Right kidney (tissue), 9 donors: Measurements from ENCODE around the gene METTL5.
"Not testable (repeated sequence)": the region's sequence is repeated elsewhere in the genome, so short reads cannot be mapped to it uniquely, and the experiment has no call there.

Experiments used
- DNase-seq: peaks from one replicate; pipeline ENCODE4 v3.0.0-alpha.2; 2016
- long read RNA-seq, 8 donors: transcript quantifications; one replicate each; lab custom pipeline, GENCODE V29; 2026

The METTL5 gene
- long read RNA-seq, donor 1, transcript METTL5-203 (8 exons, 800 nt): minor isoform, 17 of 47 reads
- long read RNA-seq, donor 1, transcript METTL5-206 (8 exons, 880 nt): minor isoform, 11 of 47 reads
- long read RNA-seq, donor 1, transcript METTL5-201 (7 exons, 1,010 nt): major isoform, 18 of 47 reads
- long read RNA-seq, donor 1, partial matches to known transcripts: 0 of 47 reads
- long read RNA-seq, donor 1, other reads (novel, unspliced or antisense): 0 of 47 reads
- long read RNA-seq, donor 2, transcript METTL5-206 (8 exons, 880 nt): minor isoform, 5 of 315 reads
- long read RNA-seq, donor 2, transcript METTL5-203 (8 exons, 800 nt): minor isoform, 8 of 315 reads
- long read RNA-seq, donor 2, transcript METTL5-201 (7 exons, 1,010 nt): major isoform, 11 of 315 reads
- long read RNA-seq, donor 2, partial matches to known transcripts: 274 of 315 reads
- long read RNA-seq, donor 2, other reads (novel, unspliced or antisense): 13 of 315 reads
- long read RNA-seq, donor 3, transcript METTL5-206 (8 exons, 880 nt): major isoform, 7 of 11 reads
- long read RNA-seq, donor 3, partial matches to known transcripts: 0 of 11 reads
- long read RNA-seq, donor 3, other reads (novel, unspliced or antisense): 0 of 11 reads
- long read RNA-seq, donor 4, transcript METTL5-206 (8 exons, 880 nt): major isoform, 9 of 24 reads
- long read RNA-seq, donor 4, transcript METTL5-203 (8 exons, 800 nt): minor isoform, 6 of 24 reads
- long read RNA-seq, donor 4, transcript METTL5-201 (7 exons, 1,010 nt): minor isoform, 8 of 24 reads
- long read RNA-seq, donor 4, partial matches to known transcripts: 0 of 24 reads
- long read RNA-seq, donor 4, other reads (novel, unspliced or antisense): 0 of 24 reads
- long read RNA-seq, donor 5, transcript METTL5-206 (8 exons, 880 nt): major isoform, 20 of 33 reads
- long read RNA-seq, donor 5, transcript METTL5-201 (7 exons, 1,010 nt): minor isoform, 9 of 33 reads
- long read RNA-seq, donor 5, partial matches to known transcripts: 0 of 33 reads
- long read RNA-seq, donor 5, other reads (novel, unspliced or antisense): 0 of 33 reads
- long read RNA-seq, donor 6, transcript METTL5-201 (7 exons, 1,010 nt): minor isoform, 9 of 41 reads
- long read RNA-seq, donor 6, transcript METTL5-203 (8 exons, 800 nt): major isoform, 19 of 41 reads
- long read RNA-seq, donor 6, transcript METTL5-206 (8 exons, 880 nt): minor isoform, 11 of 41 reads
- long read RNA-seq, donor 6, partial matches to known transcripts: 0 of 41 reads
- long read RNA-seq, donor 6, other reads (novel, unspliced or antisense): 0 of 41 reads
- long read RNA-seq, donor 7, transcript METTL5-201 (7 exons, 1,010 nt): minor isoform, 16 of 47 reads
- long read RNA-seq, donor 7, transcript METTL5-203 (8 exons, 800 nt): major isoform, 17 of 47 reads
- long read RNA-seq, donor 7, transcript METTL5-206 (8 exons, 880 nt): minor isoform, 14 of 47 reads
- long read RNA-seq, donor 7, partial matches to known transcripts: 0 of 47 reads
- long read RNA-seq, donor 7, other reads (novel, unspliced or antisense): 0 of 47 reads
- long read RNA-seq, donor 8, transcript METTL5-201 (7 exons, 1,010 nt): minor isoform, 11 of 674 reads
- long read RNA-seq, donor 8, transcript METTL5-203 (8 exons, 800 nt): minor isoform, 8 of 674 reads
- long read RNA-seq, donor 8, transcript METTL5-206 (8 exons, 880 nt): major isoform, 14 of 674 reads
- long read RNA-seq, donor 8, partial matches to known transcripts: 517 of 674 reads
- long read RNA-seq, donor 8, other reads (novel, unspliced or antisense): 123 of 674 reads

DNA sequence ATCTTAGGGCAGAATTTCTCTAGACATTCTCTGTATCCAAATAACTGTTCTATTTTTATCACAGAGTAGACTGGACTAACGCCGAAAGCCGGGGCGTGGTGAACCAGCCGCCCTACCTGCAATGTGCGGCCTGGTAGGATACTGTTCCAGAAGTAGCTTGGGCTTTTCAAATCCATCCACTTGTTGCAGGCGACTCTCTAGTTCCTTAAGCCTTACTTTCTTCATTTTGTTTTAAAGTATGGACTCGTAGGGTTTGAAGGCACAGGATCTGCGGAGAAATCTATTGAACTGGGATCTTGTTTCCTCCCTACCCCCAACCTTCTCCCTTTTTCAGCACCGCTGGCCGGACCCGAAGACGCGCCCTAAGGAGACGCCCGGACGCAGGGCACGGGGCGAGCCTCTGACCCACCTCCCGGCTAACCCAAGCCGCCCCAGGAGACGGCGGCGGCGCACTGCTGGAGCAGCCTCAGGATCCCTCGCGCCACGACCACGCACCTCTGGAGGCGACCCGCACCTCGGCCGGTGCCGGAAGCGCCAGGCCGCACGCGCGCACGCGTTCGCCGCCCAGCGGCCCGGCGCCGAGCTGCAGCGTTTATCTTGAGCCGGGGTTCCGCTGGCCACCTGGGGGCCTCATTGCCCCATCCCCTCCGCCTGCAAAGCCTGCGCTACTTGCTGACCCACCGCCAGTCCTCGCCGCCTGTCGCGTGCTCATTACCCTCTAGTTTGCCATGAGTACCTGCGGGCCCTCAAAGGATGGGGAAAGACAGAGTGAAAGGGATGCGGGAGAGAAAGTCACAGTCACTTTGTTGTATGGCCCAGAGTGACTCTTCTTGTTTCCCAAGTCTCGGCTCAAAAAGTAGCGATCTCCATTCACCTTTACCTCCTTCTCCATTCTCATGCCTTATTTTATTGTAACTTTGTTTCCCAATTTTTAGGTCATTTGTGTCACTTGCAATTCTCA lies at the start of gene METTL5:
TSS of gene METTL5 (minus strand) at position 533 of the 961 bp plus-strand sequence. CDS start at position 225, 308 bp downstream.
- DNase-seq: peak; percentile 93

DNA sequence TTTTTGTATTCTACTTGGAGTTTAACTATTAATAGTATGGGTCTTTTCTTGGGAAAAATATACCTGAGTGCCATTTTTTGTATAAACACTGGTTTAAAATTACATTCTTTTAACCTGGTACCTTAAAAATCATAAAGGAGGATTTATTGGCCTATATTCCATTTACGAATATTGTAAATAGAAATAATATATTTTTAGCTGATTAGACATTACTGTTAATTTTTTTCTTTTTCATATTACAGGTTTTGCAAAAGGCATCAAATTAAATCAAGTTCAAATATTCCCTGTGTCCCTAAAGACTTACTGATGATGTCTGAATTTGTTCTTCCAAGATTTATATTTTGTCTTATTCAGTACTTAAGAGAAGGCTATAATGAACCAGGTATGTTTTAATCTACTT lies 47.3 kb upstream of the METTL5 start:
- no peak for DNase-seq

DNA sequence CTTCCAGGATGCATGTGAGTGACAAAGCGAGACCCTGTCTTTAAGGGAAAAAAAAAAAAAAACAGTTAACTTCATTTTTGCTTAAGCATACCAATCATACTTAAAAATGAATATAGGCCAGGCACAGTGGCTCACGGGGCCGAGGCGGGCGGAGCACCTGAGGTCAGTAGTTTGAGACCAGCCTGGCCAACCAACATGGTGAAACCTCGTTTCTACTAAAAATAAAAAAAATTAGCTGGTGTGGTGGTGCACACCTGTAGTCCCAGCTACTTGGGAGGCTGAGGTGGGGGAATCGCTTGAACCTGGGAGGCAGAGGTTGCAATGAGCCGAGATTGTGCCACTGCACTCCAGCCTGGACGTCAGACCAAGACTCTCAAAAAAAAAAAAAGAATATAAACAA lies 46.7 kb upstream of the METTL5 start:
- DNase-seq: not testable (repeated sequence)

DNA sequence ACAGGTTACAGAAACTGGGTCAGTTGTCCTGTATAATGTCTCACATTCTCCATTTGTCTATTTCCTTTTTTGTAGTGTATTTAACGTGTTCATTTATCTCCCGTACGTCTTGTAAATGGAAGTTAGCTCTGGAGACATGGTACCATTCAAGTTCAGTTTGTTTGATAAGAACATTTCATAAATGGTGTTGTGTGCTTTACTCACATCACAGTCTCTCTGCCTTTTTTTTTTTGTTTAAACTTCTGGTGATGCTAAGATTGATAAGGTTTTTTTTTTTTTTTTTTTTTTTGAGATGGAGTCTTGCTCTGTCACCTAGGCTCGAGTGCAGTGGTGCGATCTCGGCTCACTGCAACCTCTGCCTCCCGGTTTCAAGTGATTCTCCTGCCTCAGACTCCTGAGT lies 44.2 kb upstream of the METTL5 start:
- DNase-seq: no peak

DNA sequence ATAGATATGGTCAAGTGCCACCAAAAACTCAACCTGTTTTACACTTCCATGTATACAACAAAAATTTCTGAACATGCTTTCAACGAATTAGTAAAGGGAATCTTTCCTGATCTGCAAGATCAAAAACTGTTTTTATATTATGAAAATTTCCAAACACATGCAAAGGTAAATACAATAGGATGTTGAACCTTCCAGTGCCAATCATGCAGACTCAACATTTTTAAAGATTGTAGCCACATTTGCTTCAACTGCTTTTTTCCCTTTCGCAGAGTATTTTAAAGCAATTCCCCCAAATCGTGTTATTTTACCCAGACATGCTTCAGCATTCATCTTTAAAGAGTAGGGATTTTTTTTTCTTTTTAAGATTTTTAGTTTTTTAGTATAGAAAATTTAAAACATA lies 42.9 kb upstream of the METTL5 start:
- no peak for DNase-seq

DNA sequence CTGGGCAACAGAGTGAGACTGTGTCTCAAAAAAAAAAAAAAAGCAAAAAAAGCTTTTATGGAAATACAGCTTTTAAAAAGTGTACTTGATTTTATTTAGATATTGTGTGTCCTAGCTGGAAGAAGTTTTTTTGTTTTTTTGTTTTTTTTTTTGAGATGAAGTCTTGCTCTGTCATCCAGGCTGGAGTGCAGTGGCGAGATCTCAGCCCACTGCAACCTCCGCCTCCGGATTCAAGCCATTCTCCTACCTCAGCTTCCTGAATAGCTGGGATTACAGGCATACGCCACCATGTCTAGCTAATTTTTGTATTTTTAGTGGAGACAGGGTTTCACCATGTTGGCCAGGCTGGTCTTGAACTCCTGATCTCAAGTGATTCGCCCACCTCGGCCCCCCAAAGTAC lies 41.5 kb upstream of the METTL5 start:
- DNase-seq: not testable (repeated sequence)

DNA sequence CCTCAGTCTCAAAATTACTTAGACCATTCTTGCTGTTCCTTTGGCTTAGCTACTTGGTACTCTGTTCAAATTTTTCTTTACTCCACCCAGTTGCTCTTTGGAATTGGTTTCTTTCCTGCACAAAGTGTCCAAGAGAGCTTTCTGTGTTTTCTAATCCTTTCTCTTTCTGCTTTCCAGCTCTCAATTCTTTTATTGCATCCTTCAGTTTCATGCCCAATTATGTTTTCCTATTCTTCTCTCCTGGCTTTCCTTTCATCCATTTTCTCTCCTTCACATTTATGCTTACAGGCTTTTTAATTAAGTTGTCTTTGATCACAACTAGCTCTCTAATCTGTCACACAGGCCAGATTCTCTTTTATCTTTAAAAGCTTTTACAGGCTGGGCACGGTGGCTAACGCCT lies 40.8 kb upstream of the METTL5 start:
- DNase-seq: no peak

DNA sequence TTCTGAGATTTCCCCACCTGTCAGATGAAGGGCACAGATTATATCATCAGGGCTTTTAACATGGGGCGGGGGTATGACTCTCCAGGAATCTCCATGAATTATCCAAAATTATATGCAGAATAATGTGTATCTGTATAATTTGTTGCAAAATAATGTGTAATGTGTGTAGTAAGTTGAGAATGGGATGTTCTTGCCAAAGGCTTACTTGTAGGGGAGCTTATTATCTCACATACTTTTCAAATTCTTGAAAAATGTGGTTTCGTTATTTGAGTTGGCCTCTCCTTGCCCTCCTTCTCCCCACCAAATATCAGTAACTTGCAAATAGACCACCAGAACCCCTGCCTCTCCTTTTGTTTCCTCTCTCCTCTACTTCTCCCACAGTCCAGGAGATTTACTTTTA lies 38.1 kb upstream of the METTL5 start:
- no peak for DNase-seq

DNA sequence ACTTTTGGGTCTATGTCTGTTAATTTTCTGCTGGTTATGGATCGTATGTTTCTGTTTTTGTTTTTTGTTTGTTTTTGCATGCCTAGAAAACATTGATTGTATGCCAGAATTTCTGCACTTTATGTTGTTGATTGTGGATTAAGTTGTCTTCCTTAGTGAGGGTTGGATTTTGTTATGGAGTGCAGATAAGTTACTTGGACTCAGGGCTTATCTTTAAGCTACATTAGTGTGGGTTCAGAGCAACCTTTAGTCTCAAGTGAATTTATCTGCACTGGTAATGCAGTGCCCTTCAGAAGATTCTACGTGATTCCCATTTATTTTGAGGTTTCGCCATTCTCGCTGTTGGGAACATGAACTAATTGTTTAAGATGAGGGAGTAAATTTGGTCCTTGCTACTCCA lies 35.4 kb upstream of the METTL5 start:
- DNase-seq: no peak

DNA sequence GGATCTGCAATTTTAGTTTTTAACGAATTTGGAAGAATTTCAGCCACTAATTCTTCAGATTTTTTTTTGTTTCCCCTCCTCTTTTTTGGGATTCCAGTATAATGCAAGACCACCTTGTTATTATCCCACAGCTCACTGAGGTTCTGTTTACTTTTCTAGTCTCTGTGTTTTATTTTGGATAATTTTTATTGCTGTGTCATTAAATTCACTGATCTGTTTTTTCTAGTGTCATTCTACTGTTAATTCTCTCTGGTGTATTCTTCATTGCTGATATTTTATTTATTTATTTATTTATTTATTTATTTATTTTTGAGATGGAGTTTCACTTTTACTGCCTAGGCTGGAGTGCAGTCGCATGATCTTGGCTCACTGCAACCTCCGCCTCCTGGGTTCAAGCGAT lies 34.7 kb upstream of the METTL5 start:
- DNase-seq: no peak

DNA sequence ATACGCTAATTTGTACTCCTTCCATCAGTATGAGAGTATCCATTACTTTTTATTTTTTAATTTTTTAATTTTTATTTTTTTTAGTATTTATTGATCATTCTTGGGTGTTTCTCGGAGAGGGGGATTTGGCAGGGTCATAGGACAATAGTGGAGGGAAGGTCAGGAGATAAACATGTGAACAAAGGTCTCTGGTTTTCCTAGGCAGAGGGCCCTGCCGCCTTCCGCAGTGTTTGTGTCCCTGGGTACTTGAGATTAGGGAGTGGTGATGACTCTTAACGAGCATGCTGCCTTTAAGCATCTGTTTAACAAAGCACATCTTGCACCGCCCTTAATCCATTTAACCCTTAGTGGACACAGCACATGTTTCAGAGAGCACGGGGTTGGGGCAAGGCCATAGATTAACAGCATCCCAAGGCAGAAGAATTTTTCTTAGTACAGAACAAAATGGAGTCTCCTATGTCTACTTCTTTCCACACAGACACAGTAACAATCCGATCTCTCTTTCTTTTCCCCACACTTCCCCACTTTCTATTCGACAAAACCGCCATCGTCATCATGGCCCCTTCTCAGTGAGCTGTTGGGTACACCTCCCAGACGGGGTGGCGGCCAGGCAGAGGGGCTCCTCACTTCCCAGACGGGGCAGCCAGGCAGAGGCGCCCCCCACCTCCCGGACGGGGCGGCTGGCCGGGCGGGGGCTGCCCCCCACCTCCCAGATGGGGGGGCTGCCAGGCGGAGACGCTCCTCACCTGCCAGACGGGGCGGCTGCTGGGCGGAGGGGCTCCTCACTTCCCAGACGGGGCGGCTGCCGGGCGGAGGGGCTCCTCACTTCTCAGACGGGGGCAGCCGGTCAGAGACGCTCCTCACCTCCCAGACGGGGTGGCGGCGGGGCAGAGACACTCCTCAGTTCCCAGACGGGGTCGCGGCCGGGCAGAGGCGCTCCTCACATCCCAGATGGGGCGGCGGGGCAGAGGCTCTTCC lies 30.9 kb upstream of the METTL5 start:
- not testable (repeated sequence) for DNase-seq

DNA sequence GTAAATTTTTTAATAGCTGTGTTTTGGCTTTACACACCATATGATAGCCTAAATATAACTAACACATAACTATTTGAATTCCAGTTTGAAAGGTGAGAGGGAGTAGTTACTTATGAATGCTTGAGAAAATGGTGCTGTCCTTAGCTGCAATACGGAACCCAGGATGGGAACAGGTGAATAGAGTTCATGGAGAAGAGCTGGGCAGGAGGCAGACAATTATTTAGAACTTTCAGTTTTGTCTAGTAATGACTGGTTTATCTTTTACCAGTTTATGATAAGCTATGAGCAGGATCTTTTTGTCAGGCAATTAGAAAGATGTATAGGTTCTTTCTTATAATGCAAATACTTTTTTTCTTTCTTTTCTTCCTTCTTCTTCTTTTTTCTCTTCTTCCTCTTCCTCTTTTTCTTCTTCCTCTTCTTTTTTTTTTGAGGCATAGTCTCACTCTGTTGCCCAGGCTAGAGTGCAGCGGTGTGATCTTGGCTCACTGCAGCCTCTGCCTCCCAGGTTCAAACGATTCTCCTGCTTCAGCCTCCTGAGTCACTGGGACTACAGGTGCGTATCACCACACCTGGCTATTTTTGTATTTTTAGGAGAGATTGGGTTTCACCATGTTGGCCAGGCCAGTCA lies 28.4 kb upstream of the METTL5 start:
- DNase-seq: no peak

DNA sequence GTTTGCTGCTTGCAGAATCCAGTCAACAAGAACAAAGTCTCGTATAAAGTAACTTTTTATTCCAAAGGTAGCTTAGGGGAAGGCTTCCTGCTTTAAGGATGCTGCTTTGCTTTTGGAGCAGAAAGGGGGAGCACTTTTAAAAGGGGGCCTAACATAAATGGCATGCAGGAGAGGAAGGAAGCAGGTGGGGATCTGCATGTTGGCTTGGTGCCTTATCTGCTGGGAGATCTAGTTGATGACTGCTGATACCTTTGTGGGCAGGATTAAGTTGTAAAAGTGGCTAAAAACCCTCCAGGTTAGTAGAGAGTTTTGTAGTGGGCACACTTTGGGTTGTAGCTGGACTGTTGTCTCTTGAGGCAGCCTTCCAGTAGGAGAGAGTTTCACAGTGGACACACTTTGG lies 25.0 kb upstream of the METTL5 start:
- DNase-seq: no peak

DNA sequence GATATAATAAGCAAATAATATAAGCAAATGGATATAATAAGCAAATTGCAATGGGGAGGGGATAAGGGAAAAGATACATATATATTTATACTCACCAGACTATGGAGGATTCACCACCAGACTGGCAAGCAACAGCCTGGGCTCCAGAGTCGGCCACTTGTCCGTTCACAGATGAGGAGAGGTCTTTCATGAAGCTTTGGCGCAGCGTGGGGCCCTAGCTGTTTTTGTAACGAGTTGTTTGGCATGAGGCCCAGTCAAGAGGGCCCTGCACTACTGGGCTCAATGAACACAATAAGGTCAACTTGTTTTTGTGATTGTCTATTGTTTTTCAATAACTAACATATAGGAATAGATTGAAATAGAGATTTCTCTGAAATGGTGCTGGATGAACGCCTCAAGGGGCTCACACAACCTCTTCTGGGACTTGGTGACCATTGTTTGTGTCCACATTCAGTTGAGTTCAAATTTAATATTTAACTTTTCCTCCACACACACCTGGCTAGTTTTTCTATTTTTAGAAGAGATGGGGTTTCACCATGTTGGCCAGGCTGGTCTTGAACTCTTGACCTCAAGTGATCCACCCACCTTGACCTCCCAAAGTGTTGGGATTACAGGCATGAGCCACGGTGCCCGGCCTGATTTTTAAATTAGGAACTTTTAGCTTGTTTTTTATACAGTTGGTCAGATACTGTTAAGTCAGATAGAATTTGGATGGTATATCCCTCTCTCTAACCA lies 24.4 kb upstream of the METTL5 start:
- DNase-seq: not testable (repeated sequence)

DNA sequence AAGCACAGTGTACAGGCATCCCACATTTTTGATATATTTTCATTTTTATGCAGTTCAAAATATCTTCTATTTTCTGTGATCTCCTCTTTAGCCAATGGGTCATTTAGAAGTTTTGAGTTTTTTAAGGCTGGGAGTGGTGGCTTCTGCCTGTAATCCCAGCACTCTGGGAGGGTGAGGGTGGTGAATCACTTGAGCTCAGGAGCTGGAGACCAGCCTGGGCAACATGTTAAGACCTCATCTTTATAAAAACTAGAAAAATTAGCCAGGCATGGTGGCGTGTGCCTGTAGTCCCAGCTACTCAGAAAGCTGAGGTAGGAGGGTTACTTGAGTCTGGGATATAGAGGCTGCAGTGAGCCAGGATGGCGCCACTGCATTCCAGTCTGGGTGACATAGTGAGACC lies 20.3 kb upstream of the METTL5 start:
- no peak for DNase-seq

DNA sequence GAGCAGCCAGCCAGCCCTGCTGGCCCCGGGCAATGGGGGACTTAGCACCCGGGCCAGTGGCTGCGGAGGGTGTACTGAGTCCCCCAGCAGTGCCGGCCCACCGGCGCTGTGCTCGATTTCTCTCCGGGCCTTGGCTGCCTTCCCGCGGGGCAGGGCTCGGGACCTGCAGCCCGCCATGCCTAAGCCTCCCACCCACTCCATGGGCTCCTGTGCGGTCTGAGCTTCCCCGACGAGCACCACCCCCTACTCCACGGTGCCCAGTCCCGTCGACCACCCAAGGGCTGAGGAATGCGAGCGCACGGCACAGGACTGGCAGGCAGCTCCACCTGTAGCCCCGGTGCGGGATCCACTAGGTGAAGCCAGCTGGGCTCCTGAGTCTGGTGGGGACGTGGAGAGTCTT lies 16.9 kb upstream of the METTL5 start:
- DNase-seq: not testable (repeated sequence)

DNA sequence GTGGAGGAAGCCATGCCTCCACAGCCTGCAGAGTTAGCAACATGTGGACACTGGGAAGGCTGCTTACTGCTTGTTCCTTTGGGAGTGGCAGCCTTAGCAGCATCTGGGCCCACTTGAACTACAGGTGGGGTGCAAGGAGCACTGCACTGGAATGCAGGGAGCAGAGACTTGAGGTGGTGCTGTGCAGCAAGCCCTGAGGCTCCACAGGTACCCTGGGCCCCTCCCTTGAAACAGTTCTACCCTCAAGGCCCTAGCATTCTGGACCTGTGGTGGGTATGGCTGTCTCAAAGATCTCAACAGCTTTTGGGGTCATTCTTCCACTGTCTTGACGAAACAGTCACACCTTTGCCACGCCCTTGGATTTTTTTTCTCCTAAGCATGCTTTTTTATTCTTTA lies 16.0 kb upstream of the METTL5 start:
- DNase-seq: no peak
